Parathyroid adenoma (tissue), 2 donors: ENCODE results near the gene LAMC1.

Source experiments
- H2AFZ ChIP-seq: fragments of 300-600 bp; sonication (generic); one replicate; pipeline ENCODE4 v1.7.0; 2017; ENCODE audit warnings: antibody characterized with exemption, mild to moderate bottlenecking
- H3K27ac ChIP-seq: fragments of 300-600 bp; sonication (generic); one replicate; pipeline ENCODE4 v1.7.0; 2017
- H3K27me3 ChIP-seq: fragments of 300-600 bp; sonication (generic); one replicate; pipeline ENCODE4 v1.7.0; 2017; ENCODE audit warnings: low read length; ENCODE audit not compliant: control insufficient read depth, insufficient read depth
- H3K36me3 ChIP-seq: fragments of 300-600 bp; sonication (generic); one replicate; pipeline ENCODE4 v1.7.0; 2017; ENCODE audit warnings: low read length; ENCODE audit not compliant: control insufficient read depth, insufficient read depth
- H3K4me1 ChIP-seq: fragments of 300-600 bp; sonication (generic); one replicate; pipeline ENCODE4 v1.7.0; 2017; ENCODE audit warnings: control low read depth
- H3K4me2 ChIP-seq: fragments of 300-600 bp; sonication (generic); one replicate; pipeline ENCODE4 v1.7.0; 2017; ENCODE audit warnings: low read length
- H3K4me3 ChIP-seq: fragments of 300-600 bp; sonication (generic); one replicate; pipeline ENCODE4 v1.7.0; 2017; ENCODE audit warnings: low read depth, low read length
- H3K79me2 ChIP-seq: fragments of 300-600 bp; sonication (generic); one replicate; pipeline ENCODE4 v1.7.0; 2017; ENCODE audit warnings: control low read depth
- H3K9ac ChIP-seq: fragments of 300-600 bp; sonication (generic); one replicate; pipeline ENCODE4 v1.7.0; 2017; ENCODE audit warnings: mild to moderate bottlenecking
- H3K9me3 ChIP-seq: fragments of 300-600 bp; sonication (generic); one replicate; pipeline ENCODE4 v1.7.0; 2017; ENCODE audit warnings: low read length; ENCODE audit not compliant: control insufficient read depth
- CTCF ChIP-seq: fragments of 300-600 bp; sonication (generic); IDR thresholded peaks from one replicate; pipeline ENCODE4 v1.7.0; 2017; ENCODE audit warnings: antibody characterized with exemption, mild to moderate bottlenecking
- donor health status: primary hyperparathyroidism.

The LAMC1 gene

GRCh38 chr1:183023146-183023600 lies at the start of gene LAMC1:
Gene LAMC1, plus strand, starts transcription at chr1:183023420. Its CDS starts 297 bp downstream, at chr1:183023717.
- Histone ChIP-seq H3K79me2 (no peaks in the 10 kb centered on the region), H3K4me2 (peak within 1 kb of the TSS; percentile 74), H3K36me3 (no peaks in the 10 kb centered on the region), H3K4me1 (peaks cover 3% of the 10 kb centered on the region), H2AFZ (peak within 1 kb of the TSS; percentile 93), H3K9me3 (no peaks in the 10 kb centered on the region), H3K9ac (peak within 1 kb of the TSS; percentile 67), H3K27ac (peak within 1 kb of the TSS; percentile 90), H3K4me3 (peak within 1 kb of the TSS; percentile 65), H3K27me3 (no peaks in the 10 kb centered on the region)
- no peak for TF ChIP-seq CTCF

- Histone ChIP-seq H3K27me3 (no peaks in the 10 kb centered on the region), H3K9ac (no peak overlapping the region), H3K4me2 (no peak overlapping the region), H3K36me3 (no peaks in the 10 kb centered on the region), H3K9me3 (no peaks in the 10 kb centered on the region), H3K4me3 (no peak overlapping the region), H3K79me2 (no peaks in the 10 kb centered on the region), H2AFZ (no peak overlapping the region), H3K4me1 (no peaks in the 10 kb centered on the region), H3K27ac (no peak overlapping the region)
- no peak for TF ChIP-seq CTCF
Observed at GRCh38 chr1:182974506-182975191, 48.6 kb upstream of the LAMC1 start.

- no peaks in the 10 kb centered on the region for H3K27me3 ChIP-seq
- H3K4me2 ChIP-seq = no peak overlapping the region
- H3K27ac ChIP-seq = no peak overlapping the region
- H3K4me1 ChIP-seq = no peaks in the 10 kb centered on the region
- no peaks in the 10 kb centered on the region for H3K79me2 ChIP-seq
- H2AFZ ChIP-seq = no peak overlapping the region
- H3K9me3 ChIP-seq = no peaks in the 10 kb centered on the region
- no peak overlapping the region for H3K9ac ChIP-seq
- no peak overlapping the region for H3K4me3 ChIP-seq
- no peak for TF ChIP-seq CTCF
- H3K36me3 ChIP-seq = no peaks in the 10 kb centered on the region
Observed at GRCh38 chr1:182977480-182977879, 45.7 kb upstream of the LAMC1 start.

- Histone ChIP-seq H3K4me2 (no peak overlapping the region), H3K9me3 (no peaks in the 10 kb centered on the region), H3K36me3 (no peaks in the 10 kb centered on the region), H3K27ac (no peak overlapping the region), H3K9ac (no peak overlapping the region), H3K4me3 (no peak overlapping the region), H3K79me2 (no peaks in the 10 kb centered on the region), H3K4me1 (no peaks in the 10 kb centered on the region), H2AFZ (no peak overlapping the region), H3K27me3 (no peaks in the 10 kb centered on the region)
- TF ChIP-seq CTCF = no peak
Observed at GRCh38 chr1:182978151-182978853, 44.9 kb upstream of the LAMC1 start.
